SK-N-SH treated with all-trans-retinoic acid at 6 μM for 48 hours (cell line): Measurements from ENCODE around the gene TRAF1.

Experiments used
- ATAC-seq: fragments of 200-7000 bp; cut with Tn5 transposase; 3 replicates; pipeline ENCODE4 v1.9.1; 2020; ENCODE audit warnings: mild to moderate bottlenecking, moderate library complexity
- ARNTL ChIP-seq: fragments of 450-650 bp; formaldehyde crosslinking; IDR thresholded peaks from 2 replicates; pipeline ENCODE4 v1.5.0; 2020; ENCODE audit warnings: low read depth, mild to moderate bottlenecking, moderate library complexity, borderline replicate concordance
- BACH2 ChIP-seq: fragments of 250-450 bp; sonication (Bioruptor Pico); IDR thresholded peaks from 2 replicates; pipeline ENCODE4 v1.9.0; 2021; ENCODE audit warnings: mild to moderate bottlenecking, borderline replicate concordance
- CSDC2 ChIP-seq: fragments of 250-450 bp; sonication (Bioruptor Pico); IDR thresholded peaks from 2 replicates; pipeline ENCODE4 v1.5.0; 2020; ENCODE audit warnings: mild to moderate bottlenecking, moderate library complexity
- CSRNP3 ChIP-seq: fragments of 250-450 bp; sonication (Bioruptor Pico); IDR thresholded peaks from 2 replicates; pipeline ENCODE4 v1.5.1; 2021; ENCODE audit warnings: mild to moderate bottlenecking, moderate library complexity
- ESRRG ChIP-seq: fragments of 250-450 bp; sonication (Bioruptor Pico); IDR thresholded peaks from 2 replicates; pipeline ENCODE4 v1.6.1; 2021; ENCODE audit warnings: mild to moderate bottlenecking
- GLIS3 ChIP-seq: fragments of 250-450 bp; sonication (Bioruptor Pico); IDR thresholded peaks from 2 replicates; pipeline ENCODE4 v1.5.0; 2020; ENCODE audit warnings: mild to moderate bottlenecking, moderate library complexity
- ISL1 ChIP-seq: fragments of 250-450 bp; sonication (Bioruptor Pico); IDR thresholded peaks from 2 replicates; pipeline ENCODE4 v2.1.2; 2022; ENCODE audit warnings: mild to moderate bottlenecking, moderate library complexity
- OSR1 ChIP-seq: fragments of 250-450 bp; sonication (Bioruptor Pico); IDR thresholded peaks from 2 replicates; pipeline ENCODE4 v1.8.0; 2022; ENCODE audit warnings: moderate library complexity, mild to moderate bottlenecking, inconsistent platforms
- POU6F1 ChIP-seq: fragments of 250-450 bp; sonication (Bioruptor Pico); IDR thresholded peaks from 2 replicates; pipeline ENCODE4 v1.8.0; 2021; ENCODE audit warnings: low read depth, mild to moderate bottlenecking, moderate library complexity, borderline replicate concordance
- PPARA ChIP-seq: fragments of 250-450 bp; sonication (Bioruptor Pico); IDR thresholded peaks from 2 replicates; pipeline ENCODE4 v1.5.0; 2020; ENCODE audit warnings: mild to moderate bottlenecking, borderline replicate concordance
- RARB ChIP-seq: fragments of 250-450 bp; sonication (Bioruptor Pico); IDR thresholded peaks from 2 replicates; pipeline ENCODE4 v1.8.0; 2021; ENCODE audit warnings: mild to moderate bottlenecking, moderate library complexity
- SNAI2 ChIP-seq: fragments of 250-450 bp; sonication (Bioruptor Pico); IDR thresholded peaks from 2 replicates; pipeline ENCODE4 v1.5.0; 2020; ENCODE audit warnings: mild to moderate bottlenecking, moderate library complexity
- TCF4 ChIP-seq: fragments of 250-450 bp; sonication (Bioruptor Pico); IDR thresholded peaks from 2 replicates; pipeline ENCODE4 v1.8.0; 2021; ENCODE audit warnings: mild to moderate bottlenecking, moderate library complexity, borderline replicate concordance
- TOX ChIP-seq: fragments of 250-450 bp; sonication (Bioruptor Pico); IDR thresholded peaks from 2 replicates; pipeline ENCODE4 v1.8.0; 2021; ENCODE audit warnings: mild to moderate bottlenecking, moderate library complexity, borderline replicate concordance
- TSHZ2 ChIP-seq: fragments of 250-450 bp; sonication (Bioruptor Pico); IDR thresholded peaks from 2 replicates; pipeline ENCODE4 v1.5.0; 2020; ENCODE audit warnings: mild to moderate bottlenecking, moderate library complexity
- ZC3H10 ChIP-seq: fragments of 250-450 bp; sonication (Bioruptor Pico); IDR thresholded peaks from 2 replicates; pipeline ENCODE4 v1.5.1; 2021; ENCODE audit warnings: mild to moderate bottlenecking, moderate library complexity
- ZFP3 ChIP-seq: fragments of 250-450 bp; sonication (Bioruptor Pico); IDR thresholded peaks from 2 replicates; pipeline ENCODE4 v1.5.0; 2020; ENCODE audit warnings: mild to moderate bottlenecking, moderate library complexity
- ZFP30 ChIP-seq: fragments of 450-650 bp; formaldehyde crosslinking; IDR thresholded peaks from 2 replicates; pipeline ENCODE4 v1.5.0; 2022; ENCODE audit warnings: mild to moderate bottlenecking, moderate library complexity
- ZNF565 ChIP-seq: fragments of 450-650 bp; formaldehyde crosslinking; conservative IDR thresholded peaks from 2 replicates; pipeline ENCODE4 v1.5.0; 2020; ENCODE audit warnings: low read depth, mild to moderate bottlenecking, moderate library complexity
- ZNF70 ChIP-seq: fragments of 450-650 bp; formaldehyde crosslinking; IDR thresholded peaks from 2 replicates; pipeline ENCODE4 v1.5.0; 2020; ENCODE audit warnings: mild to moderate bottlenecking, moderate library complexity
- ZNF8 ChIP-seq: fragments of 450-650 bp; formaldehyde crosslinking; IDR thresholded peaks from 2 replicates; pipeline ENCODE4 v1.5.0; 2020; ENCODE audit warnings: mild to moderate bottlenecking, moderate library complexity

Gene TRAF1

GRCh38 chr9:120898396-120898795, 28.2 kb downstream of the TRAF1 start:
- ATAC-seq = no peak
- no peak for TF ChIP-seq ARNTL (CRISPR knock-in tag)
- no peak for TF ChIP-seq ZNF565
- TF ChIP-seq PPARA (CRISPR knock-in tag) = no peak
- TF ChIP-seq SNAI2 (CRISPR knock-in tag) = no peak
- TF ChIP-seq ZFP3 (CRISPR knock-in tag) = no peak
- no peak for TF ChIP-seq POU6F1 (CRISPR knock-in tag)
- TF ChIP-seq GLIS3 = no peak
- no peak for TF ChIP-seq TOX (CRISPR knock-in tag)
- no peak for TF ChIP-seq ESRRG (CRISPR knock-in tag)
- no peak for TF ChIP-seq ZNF8 (CRISPR knock-in tag)
- TF ChIP-seq CSRNP3 = no peak
- TF ChIP-seq, all 23 proteins: peak for 0

GRCh38 chr9:120895951-120896350, 30.6 kb downstream of the TRAF1 start:
- no peak for ATAC-seq
- TF ChIP-seq ESRRG (CRISPR knock-in tag) (no peak), ZNF70 (CRISPR knock-in tag) (no peak), ISL1 (CRISPR knock-in tag) (no peak), ARNTL (CRISPR knock-in tag) (no peak), ZFP30 (no peak), GLIS3 (no peak)

GRCh38 chr9:120894321-120895148, 32.1 kb downstream of the TRAF1 start:
- no peak for ATAC-seq
- no peak for TF ChIP-seq GLIS3
- no peak for TF ChIP-seq ZFP30
- no peak for TF ChIP-seq TCF4 (CRISPR knock-in tag)
- TF ChIP-seq ZC3H10 (CRISPR knock-in tag) = no peak
- no peak for TF ChIP-seq ZNF8 (CRISPR knock-in tag)
- no peak for TF ChIP-seq SNAI2 (CRISPR knock-in tag)
- TF ChIP-seq OSR1 (CRISPR knock-in tag) = no peak
- no peak for TF ChIP-seq PPARA (CRISPR knock-in tag)
- TF ChIP-seq ZFP3 (CRISPR knock-in tag) = no peak
- TF ChIP-seq CSDC2 (CRISPR knock-in tag) = no peak
- no peak for TF ChIP-seq TOX (CRISPR knock-in tag)
- no peak for TF ChIP-seq ZNF70 (CRISPR knock-in tag)
- TF ChIP-seq RARB (CRISPR knock-in tag) = no peak
- TF ChIP-seq, all 23 proteins: peak for 0

- ATAC-seq = no peak
- TF ChIP-seq TSHZ2 (no peak), ZFP30 (no peak), BACH2 (CRISPR knock-in tag) (no peak), OSR1 (CRISPR knock-in tag) (no peak)
Observed at GRCh38 chr9:120893611-120894307, 32.8 kb downstream of the TRAF1 start.
